ENCODE results near the gene PTGR3.

The PTGR3 gene

DNA sequence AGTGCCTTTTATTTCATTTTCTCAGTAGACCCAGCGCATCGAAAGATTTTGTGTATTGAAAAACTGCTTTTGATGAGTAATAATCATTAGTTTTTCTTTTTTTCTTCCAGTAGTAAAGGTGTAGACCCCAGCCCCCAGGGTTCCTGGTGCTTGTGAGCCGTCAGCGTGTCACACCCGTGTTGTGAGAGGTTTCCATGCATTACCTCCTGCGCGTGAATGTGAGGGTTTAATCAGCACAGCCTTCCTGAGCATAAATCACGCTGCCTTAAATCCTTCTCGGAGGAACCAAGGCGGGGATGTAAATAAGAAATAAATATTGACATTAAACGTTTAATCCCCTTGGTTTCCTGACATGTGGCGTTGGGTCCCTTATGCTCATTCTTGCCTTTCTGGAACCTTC is 26.0 kb upstream of the PTGR3 start:
- DNase-seq (ENCODE audit: low read depth in 2 of 2), result no peak

- no peak for DNase-seq (ENCODE audit: low read depth in 2 of 2)
These were observed 22.1 kb upstream of the PTGR3 start for GRCh38 chr18:75231053-75231406.

DNA sequence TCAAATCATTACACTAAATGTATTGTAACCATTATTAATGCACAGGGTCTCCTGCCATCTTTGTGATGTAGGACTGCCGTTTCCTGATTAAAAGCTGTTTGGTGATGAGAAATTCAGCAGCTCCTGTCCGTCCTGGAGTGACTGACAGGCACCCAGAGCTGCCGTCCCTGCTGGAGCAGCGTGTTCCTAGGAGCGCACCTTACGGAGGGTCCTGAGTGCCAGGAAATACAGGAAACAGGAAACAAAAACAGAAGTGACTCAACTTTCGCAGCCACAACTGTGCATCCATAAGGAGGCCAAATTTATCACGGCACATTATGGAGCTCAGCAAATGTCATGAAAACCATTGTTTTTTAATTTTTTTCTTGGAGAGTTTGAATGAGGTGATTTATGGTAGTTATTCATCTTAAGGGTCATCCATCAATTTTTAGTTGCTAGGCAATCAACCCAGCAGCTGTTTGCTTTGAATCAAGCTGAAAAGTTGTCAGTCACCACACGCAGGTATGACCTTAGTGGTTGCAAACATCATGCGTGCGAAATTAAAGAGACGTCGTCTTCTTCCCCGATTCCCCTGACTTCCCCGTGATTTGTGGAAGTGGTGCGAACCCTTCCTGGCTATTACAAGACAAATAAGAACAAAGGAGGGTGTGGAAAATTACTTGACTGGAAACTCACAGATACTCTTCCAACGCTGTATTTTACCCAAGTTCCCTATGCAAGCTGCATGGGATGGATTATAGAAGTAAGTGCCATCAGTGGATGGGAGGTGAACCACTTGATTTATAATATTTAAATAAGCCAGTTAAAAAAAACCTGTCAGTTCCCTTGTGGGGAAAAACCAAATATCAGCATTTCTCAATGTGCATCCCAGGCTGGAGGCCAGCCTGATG is 21.5 kb upstream of the PTGR3 start:
- DNase-seq (ENCODE audit: low read depth in 2 of 2), result no peak

GRCh38 chr18:75229437-75229836 is 20.5 kb upstream of the PTGR3 start:
- no peak for DNase-seq (ENCODE audit: low read depth in 2 of 2)

DNA sequence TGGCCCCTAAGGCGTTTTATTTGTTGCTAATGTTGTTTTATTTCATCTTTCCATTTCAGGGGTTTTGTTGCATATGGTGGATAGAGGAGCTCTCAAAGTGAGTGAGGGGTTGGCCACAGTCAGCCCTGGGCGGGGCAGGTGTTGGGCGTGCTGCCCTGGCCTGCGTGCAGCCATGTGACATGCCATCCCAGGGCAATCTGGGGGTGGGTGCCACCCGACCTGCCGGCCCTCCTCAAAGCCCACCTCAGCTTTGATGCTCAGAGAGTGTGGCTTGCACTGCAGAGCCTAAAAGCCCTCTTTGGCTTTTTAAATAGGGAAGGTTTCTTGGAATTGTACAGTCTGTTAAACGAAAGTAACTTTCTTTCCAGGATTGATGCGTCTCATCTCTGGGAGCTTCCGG is 20.0 kb upstream of the PTGR3 start:
- no peak for DNase-seq (ENCODE audit: low read depth in 2 of 2)

DNA sequence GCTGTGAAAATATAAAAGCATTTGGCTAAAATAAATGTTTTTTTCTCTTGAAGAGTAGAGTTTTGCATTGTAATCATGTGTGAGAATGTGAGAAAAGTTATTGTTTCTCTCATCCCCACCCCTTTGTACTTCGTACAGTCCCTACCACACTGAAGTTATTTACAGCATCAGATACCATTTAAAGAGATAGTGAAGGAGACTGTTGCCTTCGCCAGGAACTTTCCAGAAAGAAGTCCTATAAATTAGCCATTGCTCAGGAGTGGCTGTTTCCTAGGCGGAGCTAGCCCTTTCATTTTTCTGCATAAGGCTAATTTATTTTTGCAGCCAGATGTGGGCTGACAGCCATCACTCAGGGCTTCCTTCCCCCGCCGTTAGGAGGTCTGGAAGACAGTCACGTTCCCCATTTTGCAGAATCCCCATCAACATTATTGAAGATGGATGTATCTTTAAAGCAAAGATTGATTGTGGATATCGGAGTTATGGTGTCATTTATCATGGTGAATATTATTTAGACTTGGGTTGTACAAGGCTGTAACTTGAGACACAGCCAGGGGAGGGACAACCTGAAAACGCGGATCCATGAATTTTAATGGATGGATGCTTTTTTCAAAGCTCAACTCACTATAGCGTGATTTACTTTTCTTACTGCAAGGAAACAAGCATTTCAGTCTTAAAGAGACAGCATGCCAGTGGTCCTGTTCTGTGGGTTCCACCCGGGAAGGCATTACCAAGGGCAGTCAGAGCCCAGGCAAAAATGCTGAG is 18.8 kb upstream of the PTGR3 start:
- no peak for DNase-seq (ENCODE audit: low read depth in 2 of 2)

GRCh38 chr18:75226956-75227316 is 18.0 kb upstream of the PTGR3 start:
- no peak for DNase-seq (ENCODE audit: low read depth in 2 of 2)

DNA sequence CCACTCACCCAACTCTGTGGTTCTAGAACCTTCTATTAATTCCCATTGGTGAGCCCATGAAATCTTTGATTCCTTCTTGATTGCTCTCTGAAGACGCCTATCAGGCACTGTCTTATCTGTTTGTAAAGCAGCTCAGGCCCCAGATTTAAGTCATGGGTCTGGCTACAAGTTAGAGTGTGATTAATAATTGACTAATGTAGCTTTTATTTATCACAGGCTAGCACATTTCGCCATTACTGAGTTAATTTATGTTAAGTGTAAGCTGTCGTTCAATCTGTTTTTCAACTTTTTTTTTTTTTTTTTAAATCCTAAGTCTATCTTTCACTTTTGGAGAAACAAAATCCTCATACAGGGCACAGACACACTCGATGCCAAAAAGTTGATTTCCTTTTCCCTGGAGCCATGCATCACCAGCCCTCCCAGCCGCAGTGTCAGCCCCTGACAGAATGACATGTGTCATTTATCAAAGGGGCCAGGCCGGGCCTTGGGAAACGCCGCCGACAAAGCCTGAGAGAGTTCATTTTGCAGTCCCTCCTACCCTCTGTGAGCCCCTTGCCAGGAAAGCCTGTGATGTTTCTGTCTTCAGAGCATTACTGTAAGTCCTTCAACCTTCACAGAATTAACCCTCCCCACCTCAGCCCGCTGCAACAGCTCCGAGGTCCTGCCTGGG is 17.5 kb upstream of the PTGR3 start:
- no peak for DNase-seq (ENCODE audit: low read depth in 2 of 2)

DNA sequence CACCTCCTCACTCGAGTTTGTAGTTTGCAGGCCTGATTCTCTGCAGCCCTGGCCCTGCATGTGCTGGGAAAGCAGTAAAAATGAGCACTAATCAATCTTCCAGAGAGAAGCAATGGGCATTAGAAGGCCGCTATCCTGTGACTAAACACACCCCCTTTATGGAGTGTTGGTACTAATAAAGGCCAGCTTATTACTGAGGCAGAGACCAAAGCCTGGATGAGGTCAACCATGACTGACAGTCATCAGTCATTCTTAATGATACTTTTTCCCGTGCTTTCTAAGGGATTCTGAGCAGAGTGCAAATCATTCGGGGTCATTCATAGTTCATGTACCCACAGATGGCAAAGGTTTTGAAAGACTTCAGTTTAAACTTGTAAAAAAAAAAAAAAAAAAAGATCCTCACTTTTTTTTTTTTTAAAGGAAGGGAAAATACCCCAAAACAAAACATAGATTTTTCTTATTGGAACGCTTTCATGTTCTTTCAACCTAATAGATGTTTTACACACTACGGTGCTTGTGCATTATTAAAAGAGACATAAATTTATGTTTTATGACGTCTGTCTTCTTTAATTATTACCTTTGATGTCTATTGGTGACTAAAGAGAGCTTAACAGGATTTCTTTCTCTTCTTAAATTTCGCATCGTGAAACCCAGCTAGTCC is 14.9 kb upstream of the PTGR3 start:
- no peak for DNase-seq (ENCODE audit: low read depth in 2 of 2)

- no peak for DNase-seq (ENCODE audit: low read depth in 2 of 2)
These were observed 13.5 kb upstream of the PTGR3 start for GRCh38 chr18:75222407-75222806.

DNA sequence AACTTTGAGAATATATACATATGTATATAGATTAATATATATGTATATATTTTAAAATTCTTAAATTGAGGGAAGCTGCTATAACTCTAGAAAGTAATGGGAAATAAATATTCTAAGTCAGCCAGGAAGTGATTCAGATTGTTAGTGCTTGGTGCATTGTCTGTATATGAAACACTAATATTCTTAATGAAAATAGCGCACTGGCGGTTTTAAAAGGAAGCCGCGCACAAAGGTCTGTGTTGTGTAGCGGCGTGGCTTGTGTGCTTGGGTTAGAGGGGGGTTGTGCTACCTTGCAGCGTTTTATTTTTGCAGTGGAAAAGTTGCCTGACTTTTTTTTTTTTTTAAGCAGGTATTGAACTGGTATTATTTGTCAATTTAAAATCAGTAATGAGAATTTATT is 13.0 kb upstream of the PTGR3 start:
- no peak for DNase-seq (ENCODE audit: low read depth in 2 of 2)

GRCh38 chr18:75221397-75221796 is 12.5 kb upstream of the PTGR3 start:
- DNase-seq (ENCODE audit: low read depth in 2 of 2), result no peak

- DNase-seq (ENCODE audit: low read depth in 2 of 2), result no peak
These were observed 11.8 kb upstream of the PTGR3 start for GRCh38 chr18:75220551-75221355.

DNA sequence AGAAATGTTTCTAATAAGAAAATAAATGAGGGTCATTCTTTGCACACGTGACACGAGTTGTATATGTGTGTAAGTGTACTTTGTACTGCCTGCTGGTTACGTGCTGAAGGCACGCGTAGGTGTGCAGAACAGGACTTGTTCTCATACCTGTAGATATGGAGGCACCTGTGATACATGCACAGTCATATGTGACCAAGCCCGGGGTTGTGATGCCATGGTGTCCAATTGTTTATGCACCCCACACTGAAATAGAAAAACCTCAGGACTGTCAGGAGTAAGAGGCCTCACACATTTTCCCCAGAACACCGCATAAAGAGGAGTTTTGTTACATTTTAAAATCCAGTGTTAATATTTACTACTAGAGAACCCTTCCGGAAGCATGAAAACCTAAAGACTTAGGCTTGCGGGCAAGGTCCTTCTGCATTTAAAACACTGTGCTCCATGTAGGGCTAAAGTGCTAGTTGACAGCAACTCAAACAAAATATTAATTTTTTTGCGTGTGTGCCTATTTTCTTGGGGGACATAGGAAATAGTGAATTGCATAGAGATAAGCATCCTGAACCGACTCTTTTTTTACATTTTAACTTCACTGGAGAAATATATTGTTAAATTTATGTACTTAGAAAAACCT is 10.9 kb upstream of the PTGR3 start:
- DNase-seq (ENCODE audit: low read depth in 2 of 2), result no peak

- DNase-seq (ENCODE audit: low read depth in 2 of 2), result no peak
These were observed 9.4 kb upstream of the PTGR3 start for GRCh38 chr18:75218065-75218923.

DNA sequence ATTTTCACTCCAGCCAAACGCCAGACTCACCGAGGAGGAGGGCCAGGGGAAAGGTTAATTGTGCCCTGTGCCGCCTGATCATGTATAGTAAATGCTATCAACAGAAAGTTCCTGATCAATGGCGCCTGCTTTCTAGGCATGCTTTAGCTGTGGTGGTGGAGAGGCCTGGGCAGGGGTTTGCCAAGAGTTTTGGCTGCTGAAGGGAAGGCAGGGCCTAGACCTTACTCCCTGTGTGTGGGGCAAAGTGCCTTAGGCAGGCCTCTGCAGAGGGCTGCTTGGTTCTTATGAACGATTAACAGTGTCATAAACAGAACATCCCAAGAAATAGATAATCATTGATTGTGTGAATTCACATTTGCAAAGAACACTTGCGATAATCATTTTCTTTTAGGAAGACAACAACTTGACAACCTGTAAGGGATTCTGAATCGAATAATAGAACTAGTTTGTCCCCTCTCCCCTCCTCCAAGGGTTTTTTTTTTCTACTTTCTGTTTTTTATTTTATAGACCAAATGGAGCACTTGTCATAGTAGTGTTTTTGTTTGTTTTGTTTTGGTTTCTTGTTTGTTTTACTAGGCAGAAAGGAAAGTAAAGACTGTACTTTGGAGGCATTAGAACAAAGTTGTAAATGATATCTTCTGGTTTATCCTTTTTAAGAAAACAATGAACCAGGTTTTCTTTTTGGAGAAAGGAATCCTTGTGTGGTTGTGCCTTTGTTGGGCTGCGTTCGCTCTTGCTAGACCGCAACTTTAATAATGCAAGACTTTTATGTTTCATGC is 8.2 kb upstream of the PTGR3 start:
- DNase-seq (ENCODE audit: low read depth in 2 of 2), result no peak

DNA sequence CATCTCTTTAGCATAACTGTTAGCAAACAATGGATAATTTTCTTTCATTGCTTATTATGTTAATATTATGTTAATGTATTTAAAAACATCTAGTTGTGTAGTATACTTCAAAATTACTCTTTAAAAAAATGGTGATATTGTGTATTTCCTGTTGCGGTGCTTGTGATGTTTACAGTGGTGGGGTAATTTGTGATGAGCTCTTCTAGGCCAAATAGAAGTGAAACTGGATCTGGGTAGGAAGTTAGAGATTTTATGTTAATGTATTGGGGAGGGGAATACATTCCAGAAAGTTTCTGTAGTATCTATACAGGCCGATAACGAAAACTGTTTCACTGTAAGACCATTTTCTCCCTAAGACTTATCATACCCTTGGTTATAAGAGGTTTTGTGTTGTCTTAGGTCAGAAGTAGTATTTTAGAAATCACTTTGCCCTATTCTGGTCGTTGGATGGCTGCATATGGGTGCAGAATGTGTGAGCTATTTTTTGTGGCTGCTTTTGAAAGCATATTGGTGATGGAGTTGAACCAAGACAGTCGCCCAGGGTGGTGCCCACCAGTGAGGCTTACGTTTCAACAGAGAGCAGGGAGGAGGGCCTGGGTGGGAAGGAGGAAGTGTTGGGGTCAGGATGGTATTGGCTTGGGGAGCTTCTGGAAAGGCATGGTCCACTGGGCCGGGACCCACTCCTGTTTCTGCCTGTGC is 7.4 kb upstream of the PTGR3 start:
- DNase-seq (ENCODE audit: low read depth in 2 of 2), result no peak

GRCh38 chr18:75215663-75216062 is 6.7 kb upstream of the PTGR3 start:
- DNase-seq (ENCODE audit: low read depth in 2 of 2), result no peak
